GM18508 (cell line): Measurements from ENCODE around the gene TRIP11.

Experiments
- ATAC-seq: cut with Tn5 transposase; IDR thresholded peaks from one replicate; pipeline ENCODE4 v1.9.1; 2021; ENCODE audit warnings: moderate number of reproducible peaks; ENCODE audit not compliant: insufficient read depth, unreplicated experiment

TRIP11 gene

GRCh38 chr14:92012121-92012748 is 27.6 kb downstream of the TRIP11 start:
- no peak for ATAC-seq

- no peak for ATAC-seq
These were observed 29.2 kb downstream of the TRIP11 start for GRCh38 chr14:92010644-92011043.

GRCh38 chr14:92009604-92010003 is 30.3 kb downstream of the TRIP11 start:
- ATAC-seq = no peak

- no peak for ATAC-seq
These were observed 34.8 kb downstream of the TRIP11 start for GRCh38 chr14:92005019-92005418.

- ATAC-seq = no peak
These were observed 35.8 kb downstream of the TRIP11 start for GRCh38 chr14:92004062-92004461.

GRCh38 chr14:91998667-91999570 is 40.9 kb downstream of the TRIP11 start:
- no peak for ATAC-seq

GRCh38 chr14:91997492-91997891 is 42.4 kb downstream of the TRIP11 start:
- ATAC-seq = no peak

- ATAC-seq = no peak
These were observed 42.9 kb downstream of the TRIP11 start for GRCh38 chr14:91996948-91997371.

- no peak for ATAC-seq
These were observed 52.7 kb downstream of the TRIP11 start for GRCh38 chr14:91987192-91987591.

- ATAC-seq = no peak
These were observed 54.2 kb downstream of the TRIP11 start for GRCh38 chr14:91985521-91986255.

- ATAC-seq = no peak
These were observed 54.9 kb downstream of the TRIP11 start for GRCh38 chr14:91985008-91985407.

- no peak for ATAC-seq
These were observed 56.3 kb downstream of the TRIP11 start for GRCh38 chr14:91983588-91983987.

- no peak for ATAC-seq
These were observed 59.7 kb downstream of the TRIP11 start for GRCh38 chr14:91980157-91980556.

- ATAC-seq = no peak
These were observed 62.0 kb downstream of the TRIP11 start for GRCh38 chr14:91977884-91978283.

GRCh38 chr14:91975763-91976162 is 64.1 kb downstream of the TRIP11 start:
- ATAC-seq = no peak

- ATAC-seq = no peak
These were observed 68.6 kb downstream of the TRIP11 start for GRCh38 chr14:91971188-91971778.

GRCh38 chr14:91968280-91968679 is 71.6 kb downstream of the TRIP11 start:
- ATAC-seq = no peak

- ATAC-seq = no peak
These were observed 75.1 kb downstream of the TRIP11 start for GRCh38 chr14:91964724-91965123.

- ATAC-seq = no peak
These were observed 75.8 kb downstream of the TRIP11 start for GRCh38 chr14:91964011-91964410.

- ATAC-seq = no peak
These were observed 76.4 kb downstream of the TRIP11 start for GRCh38 chr14:91963465-91963864.
